GM10266 (cell line): Measurements from ENCODE around the gene CYP26B1.

ENCODE experiments used
- DNase-seq: peaks from one replicate; pipeline ENCODE4 v3.0.0; 2012; ENCODE audit errors: extremely low spot score
- CTCF ChIP-seq: IDR thresholded peaks from 2 replicates; pipeline ENCODE4 v1.5.1; 2012; ENCODE audit warnings: mild to moderate bottlenecking, low read depth; ENCODE audit not compliant: control insufficient read depth, insufficient read depth; ENCODE audit errors: missing control alignments

The CYP26B1 gene

DNA sequence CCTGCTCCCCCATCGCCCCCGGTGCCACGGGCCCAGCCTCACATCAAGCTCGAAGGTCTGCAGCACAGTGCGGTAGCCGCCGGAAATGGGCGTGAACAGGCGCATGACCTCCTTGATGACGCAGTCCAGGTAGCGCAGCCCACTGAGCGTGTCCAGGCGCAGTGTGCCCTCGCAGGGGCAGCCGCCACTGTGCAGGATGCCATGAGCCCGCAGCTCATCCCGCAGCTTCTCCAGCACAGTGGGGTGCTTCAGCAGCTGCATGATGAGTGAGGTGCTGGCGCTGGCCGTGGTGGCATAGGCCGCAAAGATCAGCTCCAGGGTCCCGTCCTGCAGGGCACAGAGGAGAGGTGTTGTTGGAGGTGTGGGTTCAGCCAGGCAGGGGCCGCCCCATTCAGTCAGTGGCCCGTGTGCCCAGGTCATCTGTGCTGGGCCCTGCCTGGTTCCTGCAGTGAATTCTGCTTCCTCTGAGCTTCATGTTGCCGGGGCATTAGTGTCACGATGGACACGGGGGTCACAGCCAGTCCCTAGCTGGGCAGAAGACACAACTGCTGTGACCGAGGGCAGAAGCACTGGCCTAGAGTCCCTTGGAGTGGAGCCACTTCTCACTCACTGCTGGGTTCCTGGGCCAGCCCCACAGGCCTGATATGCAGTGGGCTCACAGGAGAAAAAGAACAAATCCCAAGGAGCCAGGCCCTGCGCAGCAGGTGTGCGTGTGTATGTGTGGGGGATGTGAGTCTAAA, 14.5 kb downstream of the CYP26B1 start:
- TF ChIP-seq CTCF: no peak
- no peak for DNase-seq

GRCh38 chr2:72131916-72132841, 15.5 kb downstream of the CYP26B1 start:
- no peak for DNase-seq
- no peak for TF ChIP-seq CTCF

DNA sequence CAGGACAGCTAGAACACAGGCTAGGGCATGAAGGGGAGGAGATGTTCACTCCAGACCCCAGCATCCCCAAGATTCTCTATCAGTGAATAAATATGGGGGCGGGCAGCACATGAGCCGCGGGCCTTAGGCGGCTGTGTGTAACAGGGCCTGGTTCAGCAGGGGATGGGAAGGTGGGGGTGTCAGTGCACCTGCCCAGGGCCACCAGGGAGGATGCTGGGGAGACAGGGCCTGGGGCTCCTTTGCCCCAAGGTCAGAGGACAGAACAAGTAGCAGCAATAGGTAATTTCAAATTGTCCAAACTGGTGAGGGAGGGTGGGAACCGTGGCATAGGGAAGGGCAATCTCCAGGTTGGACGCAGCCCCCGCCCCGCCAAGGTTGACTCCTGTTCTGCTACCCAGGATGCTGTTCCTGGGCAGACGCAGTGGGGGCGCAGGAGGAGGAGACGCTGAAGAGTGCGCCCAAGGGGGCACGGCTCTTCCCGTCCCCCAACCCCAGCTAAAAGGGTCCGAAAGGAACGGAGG, 16.2 kb downstream of the CYP26B1 start:
- no peak for TF ChIP-seq CTCF
- DNase-seq: no peak

DNA sequence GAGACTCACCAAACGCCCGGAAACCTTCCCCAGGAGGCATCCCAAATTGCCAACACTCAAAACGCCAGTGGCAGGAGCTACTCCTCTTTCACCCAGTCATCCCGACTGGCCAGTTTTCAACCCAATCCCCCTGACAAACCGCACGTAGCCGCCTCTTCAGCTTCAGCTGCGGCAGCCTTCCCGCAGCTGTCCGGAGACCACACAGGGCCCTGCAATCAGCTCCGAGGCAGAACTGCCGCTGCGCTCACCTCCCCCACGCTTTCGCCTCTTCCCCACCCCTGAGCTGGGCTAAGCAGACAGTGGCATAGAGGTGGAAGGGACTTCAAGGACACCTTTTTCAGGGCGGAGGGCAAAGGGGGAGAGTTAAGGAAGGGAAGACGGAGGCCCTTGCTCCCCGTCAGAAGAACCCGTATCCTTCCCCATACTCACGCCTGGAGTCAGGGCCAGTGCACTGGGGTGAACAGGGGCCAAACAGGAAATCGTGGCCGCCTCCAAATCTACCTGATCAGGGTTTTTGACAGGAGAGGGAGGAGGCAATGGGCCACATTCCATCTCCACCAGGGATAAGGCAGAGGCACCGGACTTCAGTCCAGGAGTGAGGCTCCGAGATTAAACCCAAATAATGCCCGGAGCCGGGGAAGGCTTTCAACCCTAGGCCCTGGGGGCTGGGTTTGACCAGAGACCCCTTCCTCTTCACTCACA, 16.9 kb downstream of the CYP26B1 start:
- no peak for TF ChIP-seq CTCF
- DNase-seq: no peak

- no peak for TF ChIP-seq CTCF
- no peak for DNase-seq
Observed at GRCh38 chr2:72129681-72130340, 17.9 kb downstream of the CYP26B1 start.

GRCh38 chr2:72128843-72129227, 18.8 kb downstream of the CYP26B1 start:
- TF ChIP-seq CTCF: no peak
- DNase-seq: no peak
